ENCODE results near the gene POLR2B.

GRCh38 chr4:57053508-57053907 lies 74.8 kb downstream of the POLR2B start:
- TF ChIP-seq CTCF (IDR thresholded peaks at IDR 0.05) (no peak), POLR2A (IDR thresholded peaks at IDR 0.05) (no peak)

Measured in esophagus squamous epithelium (tissue), 4 donors.